Breast epithelium (tissue), 3 donors: ENCODE measurements around the gene CCDC88C.

Experiments used
- CTCF ChIP-seq, 3 donors: fragments of 450-650 bp; IDR thresholded peaks; one replicate each; pipeline ENCODE4 v1.5.1; 2016 to 2017; ENCODE audit warnings: antibody characterized with exemption in 3 of 3, mild to moderate bottlenecking in 3 of 3, moderate library complexity in 3 of 3
- POLR2A ChIP-seq: fragments of 450-650 bp; IDR thresholded peaks from one replicate; pipeline ENCODE4 v1.6.1; 2016; ENCODE audit warnings: antibody characterized with exemption, mild to moderate bottlenecking, moderate library complexity

DNA sequence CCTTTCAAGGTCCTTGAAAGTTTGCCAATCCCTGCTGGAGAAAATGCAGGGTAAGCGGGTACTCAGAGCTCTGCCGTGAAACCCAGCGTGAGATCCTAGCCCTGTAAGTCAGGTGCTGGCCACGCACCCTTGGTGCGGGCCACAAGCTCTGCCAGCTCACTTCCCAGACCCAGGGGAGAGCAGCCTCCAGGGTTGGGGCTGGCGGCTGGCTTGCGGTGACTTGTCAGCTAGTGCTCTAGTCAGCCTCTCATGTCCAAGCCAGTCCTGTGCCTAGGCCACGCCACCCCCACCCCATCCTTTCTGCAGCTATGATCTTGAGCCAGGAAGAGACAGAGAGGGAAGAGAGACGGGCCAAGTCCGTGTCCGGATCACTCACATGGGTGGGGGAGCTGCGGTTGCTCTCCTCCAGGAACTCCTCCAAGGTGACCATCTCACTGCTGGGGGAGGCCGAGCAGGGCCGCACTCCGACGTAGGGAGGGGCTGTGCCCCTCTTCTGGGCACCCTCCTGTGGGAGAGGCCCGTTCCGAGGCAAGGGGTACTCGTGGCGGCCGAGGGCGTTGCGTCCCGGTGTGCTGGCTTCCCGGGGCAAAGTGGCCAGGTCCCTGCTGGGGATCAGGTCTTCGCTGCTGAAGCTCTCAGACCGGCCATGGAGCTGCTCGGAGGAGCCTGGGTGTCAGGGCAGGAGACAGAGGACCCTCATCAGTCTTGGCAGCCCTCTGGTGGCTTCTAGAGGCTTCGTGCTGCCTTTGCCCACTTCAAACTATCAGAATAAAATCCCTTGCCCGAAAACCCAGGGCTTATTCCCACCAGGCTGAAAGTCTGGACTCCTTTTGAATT lies 139.9 kb downstream of the CCDC88C start:
- TF ChIP-seq POLR2A (no peak), CTCF (IDR thresholded peaks at IDR 0.05) (no peak)
